HG03060 (cell line): ENCODE measurements around the gene CHD3.

ENCODE experiments used
- ATAC-seq: cut with Tn5 transposase; IDR thresholded peaks from one replicate; pipeline ENCODE4 v1.9.1; 2021; ENCODE audit warnings: low read depth, moderate number of reproducible peaks; ENCODE audit not compliant: unreplicated experiment

The CHD3 gene

DNA sequence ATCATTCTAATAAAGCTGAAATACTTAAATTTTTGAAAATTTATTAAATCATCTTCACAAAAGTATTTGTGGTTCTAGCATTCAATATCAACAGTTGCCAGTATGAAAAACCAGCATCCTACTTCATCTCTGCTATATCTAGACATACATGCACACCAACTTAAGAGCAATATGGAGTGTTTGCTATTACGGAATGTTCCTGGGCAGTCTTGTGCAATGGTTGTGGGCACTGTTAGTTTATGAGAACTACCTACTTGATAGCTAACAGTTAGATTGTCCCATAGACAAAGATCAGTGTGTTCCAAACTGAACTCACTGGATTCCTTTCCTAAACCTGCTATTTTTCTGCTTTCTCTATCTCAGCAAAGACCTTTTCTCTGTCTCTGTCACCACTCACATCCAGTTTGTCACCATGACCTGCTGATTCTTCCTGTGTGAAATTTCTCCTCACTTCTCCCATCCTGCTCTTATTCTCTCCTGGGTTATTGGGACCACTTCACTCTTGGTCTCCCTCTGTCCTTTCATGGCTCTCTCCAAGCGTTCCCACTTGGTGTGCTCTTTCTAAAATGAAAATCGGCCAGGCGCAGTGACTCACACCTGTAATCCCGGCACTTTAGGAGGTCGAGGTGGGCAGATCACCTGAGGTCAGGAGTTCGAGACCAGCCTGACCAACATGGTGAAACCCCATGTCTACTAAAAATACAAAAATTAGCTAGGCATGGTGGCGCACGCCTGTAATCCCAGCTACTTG is 71.1 kb downstream of the CHD3 start:
- ATAC-seq, result no peak

DNA sequence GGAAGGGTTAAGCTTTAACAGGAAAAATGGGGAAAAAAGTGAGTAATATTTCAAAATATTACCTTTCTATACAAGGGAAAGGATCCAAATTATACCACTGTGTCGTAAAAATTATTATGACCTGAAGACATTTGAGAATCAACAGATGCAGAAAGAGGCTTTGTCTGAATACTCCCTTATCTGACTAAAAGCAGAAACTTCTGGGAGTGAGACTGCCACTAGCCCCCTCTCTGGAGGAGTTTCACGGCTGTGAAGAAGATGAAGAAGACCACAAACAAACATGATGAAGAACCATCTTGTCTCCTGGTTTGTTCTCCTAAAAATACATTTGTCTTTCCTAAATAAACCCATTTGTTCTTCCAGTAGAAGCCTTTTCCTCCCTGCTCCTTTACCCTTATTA is 72.8 kb downstream of the CHD3 start:
- no peak for ATAC-seq
